Natural killer cell treated with Interleukin-12 subunit alpha and Interleukin-12 subunit beta and Interleukin-15 and Interleukin-18, amount 100 ng/mL, for 72 hours (primary cell): ENCODE results near the gene RUFY4. TPM values are rescaled to one million over a fixed set of nuclear protein-coding genes. Genes with fewer than 3 reads are reported as not detected.
"Not testable (repeated sequence)": the region's sequence is repeated elsewhere in the genome, so short reads cannot be mapped to it uniquely, and the experiment has no call there.

Experiments used
- ATAC-seq, 2 donors: fragments of 150-1000 bp; cut with Tn5 transposase in 1 of 2; sonication (Bioruptor Pico), chemical (Tn5 transposase) in 1 of 2; 2 replicates each; pipeline ENCODE4 v1.10.0; 2021
- DNase-seq: peaks from one replicate; pipeline ENCODE4 v3.0.0; 2022; ENCODE audit warnings: low spot score
- H3K27ac Mint-ChIP-seq, 2 donors: 1 replicate in 1 of 2; 2 replicates in 1 of 2; pipeline ENCODE4 v1.8.0; 2022; ENCODE audit warnings: mixed read lengths in 2 of 2, mild to moderate bottlenecking in 1 of 2, moderate library complexity in 1 of 2
- H3K27me3 Mint-ChIP-seq, 2 donors: 1 replicate in 1 of 2; 2 replicates in 1 of 2; pipeline ENCODE4 v1.8.0; 2022; ENCODE audit warnings: mixed read lengths in 2 of 2
- H3K36me3 Mint-ChIP-seq: one replicate; pipeline ENCODE4 v1.8.0; 2022; ENCODE audit warnings: mixed read lengths
- H3K4me1 Mint-ChIP-seq, 2 donors: 1 replicate in 1 of 2; 2 replicates in 1 of 2; pipeline ENCODE4 v1.8.0; 2022; ENCODE audit warnings: low read depth in 2 of 2, mixed read lengths in 2 of 2, mild to moderate bottlenecking in 1 of 2
- H3K4me3 Mint-ChIP-seq: one replicate; pipeline ENCODE4 v1.8.0; 2022; ENCODE audit warnings: mixed read lengths
- H3K9me3 Mint-ChIP-seq: 2 replicates; pipeline ENCODE4 v1.8.0; 2022; ENCODE audit warnings: mixed read lengths
- total RNA-seq, 2 donors: library from RNA; stranded (reverse); gene quantifications; one replicate each; pipeline ENCODE4 v1.2.3, GENCODE V29; 2022

RUFY4 gene
- total RNA-seq, 2 donors from 2014 or later = 0.86 TPM; not detected in 1

DNA sequence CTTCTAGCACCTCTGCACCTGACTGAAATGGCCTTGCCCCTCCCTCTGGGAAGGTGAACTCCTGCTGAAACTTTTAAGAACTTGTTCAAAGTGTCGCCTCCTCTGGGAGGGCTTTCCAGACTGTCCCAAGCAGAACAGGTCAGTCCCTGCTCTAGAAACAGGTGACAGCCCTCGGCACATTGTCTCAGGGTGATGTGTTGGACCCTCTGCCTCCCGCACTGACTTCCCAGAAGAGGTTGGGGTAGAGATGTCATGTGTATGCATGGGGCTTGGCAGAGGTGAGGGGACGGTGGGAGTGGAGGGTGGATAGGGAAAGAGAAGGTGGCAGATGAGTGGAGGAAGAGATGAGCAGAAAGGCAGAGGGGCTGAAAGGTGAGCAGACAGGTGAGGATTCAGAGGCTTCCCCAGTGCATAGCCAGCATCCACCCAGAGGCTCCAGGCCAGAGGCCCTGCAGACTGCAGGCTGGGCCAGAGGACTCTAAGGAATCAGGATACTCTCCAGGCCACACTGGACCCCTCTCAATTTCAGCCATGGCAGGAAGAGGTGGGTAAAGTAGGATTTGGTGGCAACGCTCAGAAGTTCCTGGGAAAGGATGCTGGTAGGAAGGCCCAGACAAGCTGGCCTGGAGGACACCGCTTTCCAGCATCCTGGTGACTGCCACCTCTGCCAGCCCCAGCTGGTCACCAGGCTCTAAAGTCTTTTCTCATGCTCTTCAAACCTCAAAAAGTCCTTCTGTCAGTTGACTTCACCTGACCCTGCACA lies 41.4 kb upstream of the RUFY4 start:
- DNase-seq = no peak
- Mint-ChIP-seq H3K36me3 (no peaks in the 10 kb centered on the region), H3K9me3 (no peaks in the 10 kb centered on the region), H3K4me3 (no peak overlapping the region), H3K4me1 (no peaks in the 10 kb centered on the region), H3K27me3 (no peaks in the 10 kb centered on the region), H3K27ac (no peak overlapping the region)
- no peak for ATAC-seq

DNA sequence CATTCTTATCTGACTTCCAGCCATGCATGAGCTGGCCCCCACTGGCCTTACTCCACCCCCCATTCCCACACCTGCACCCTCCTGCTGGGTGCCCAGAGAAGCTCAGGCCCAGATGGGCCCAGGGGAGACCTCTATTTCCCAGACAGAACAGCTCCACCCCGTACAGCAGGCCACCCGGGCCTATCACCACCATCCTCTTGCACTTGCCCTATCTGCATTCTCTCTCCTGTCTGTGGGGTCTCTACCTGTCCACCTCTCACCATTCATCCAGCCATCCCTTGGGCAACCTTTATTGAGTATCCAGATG lies 40.9 kb upstream of the RUFY4 start:
- no peak overlapping the region for H3K27ac Mint-ChIP-seq
- ATAC-seq (peak in 1 of 2 donors; percentile 8), DNase-seq (no peak)
- no peak overlapping the region for H3K4me3 Mint-ChIP-seq
- H3K9me3 Mint-ChIP-seq = no peaks in the 10 kb centered on the region
- no peaks in the 10 kb centered on the region for H3K27me3 Mint-ChIP-seq
- no peaks in the 10 kb centered on the region for H3K36me3 Mint-ChIP-seq
- H3K4me1 Mint-ChIP-seq = no peaks in the 10 kb centered on the region

DNA sequence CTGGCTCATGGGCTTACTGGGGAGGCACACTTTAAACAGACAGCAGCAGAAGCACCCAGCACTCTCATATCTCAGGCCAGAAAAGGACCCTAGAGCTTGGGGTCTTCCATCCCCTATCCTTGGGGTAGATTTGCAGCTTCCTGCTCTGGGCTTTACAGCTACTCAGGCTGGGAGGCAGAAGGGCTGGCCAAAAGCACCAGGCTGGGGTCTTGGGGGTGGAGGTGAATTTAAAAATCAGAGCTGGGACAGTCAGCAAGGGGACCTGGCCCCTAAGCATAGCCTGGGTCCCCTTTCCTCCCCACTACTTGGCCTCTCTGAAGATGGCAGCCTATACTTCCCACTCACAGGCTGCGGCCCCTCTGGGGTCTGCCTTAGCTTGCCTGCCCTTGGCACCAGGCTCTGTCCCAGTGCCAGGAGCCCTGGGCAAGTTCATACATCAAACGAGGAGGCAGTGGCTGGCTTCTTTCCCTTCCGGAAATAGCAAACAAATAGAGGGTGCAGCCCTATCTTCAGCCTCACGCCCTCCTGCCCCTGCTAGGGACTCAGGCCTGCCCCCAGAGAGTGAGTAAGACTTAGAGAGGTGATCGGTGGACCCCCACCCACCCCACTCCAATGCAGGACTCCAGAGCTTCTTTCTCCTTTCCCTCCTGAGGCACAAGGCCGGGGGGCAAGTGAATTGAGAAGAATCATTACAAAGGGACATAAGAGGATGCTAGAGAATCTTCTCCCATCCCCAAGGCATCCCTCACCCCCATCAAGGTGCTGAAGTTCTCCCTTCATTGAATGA lies 40.3 kb upstream of the RUFY4 start:
- Mint-ChIP-seq H3K27me3 (no peaks in the 10 kb centered on the region), H3K27ac (no peak overlapping the region), H3K4me1 (no peaks in the 10 kb centered on the region), H3K9me3 (no peaks in the 10 kb centered on the region), H3K4me3 (no peak overlapping the region), H3K36me3 (no peaks in the 10 kb centered on the region)
- DNase-seq = no peak
- ATAC-seq = no peak

DNA sequence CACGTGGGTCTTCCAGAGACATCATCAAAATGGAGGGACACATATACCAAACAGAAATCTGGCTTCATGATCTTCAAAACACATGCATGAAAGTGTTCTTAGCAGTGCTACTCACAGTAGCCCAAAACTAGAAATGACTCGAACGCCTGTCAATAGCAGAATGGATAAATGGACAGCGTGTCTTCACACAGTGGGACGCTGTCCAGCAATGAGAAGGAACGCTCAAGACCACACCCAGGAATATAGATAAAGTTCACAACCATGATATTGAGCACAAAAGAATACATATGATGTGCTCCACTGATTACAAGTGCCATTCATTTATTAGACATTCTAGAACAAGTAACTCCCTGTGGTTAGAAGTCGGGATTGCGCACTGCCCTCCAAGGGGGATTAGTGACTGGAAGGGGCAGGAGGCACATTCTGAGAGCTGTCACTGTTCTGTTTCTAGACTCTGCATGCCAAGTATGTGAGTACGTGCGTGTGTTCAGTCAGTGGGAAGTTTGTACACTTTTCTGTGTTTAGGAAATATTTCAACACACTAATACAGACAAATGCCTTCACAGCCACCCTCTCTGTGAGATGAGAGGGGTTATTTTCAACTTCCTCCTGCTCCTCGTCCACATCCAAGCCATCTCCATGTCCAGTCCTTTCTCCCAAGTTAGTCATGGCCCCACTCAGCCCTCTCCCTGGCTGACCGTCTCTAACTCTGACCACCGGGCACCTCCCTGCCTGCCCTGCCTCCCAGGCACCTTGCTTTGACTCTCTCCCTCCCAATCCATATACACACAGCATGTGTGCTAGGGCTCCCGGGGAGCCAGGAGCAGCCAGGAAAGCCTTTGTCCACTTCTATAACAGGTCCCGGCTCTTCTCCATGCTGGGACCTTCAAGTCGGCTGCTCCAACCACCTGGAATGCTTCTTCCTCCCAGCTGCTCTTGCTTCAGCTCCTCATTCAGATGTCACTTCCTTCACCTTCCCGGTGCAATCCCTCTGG lies 39.4 kb upstream of the RUFY4 start:
- Mint-ChIP-seq H3K4me1 (peaks cover 0 to 2% of the 10 kb centered on the region in 2 donors), H3K9me3 (no peaks in the 10 kb centered on the region), H3K27me3 (no peaks in the 10 kb centered on the region), H3K4me3 (no peak overlapping the region), H3K36me3 (no peaks in the 10 kb centered on the region), H3K27ac (no peak overlapping the region)
- DNase-seq (no peak), ATAC-seq (no peak)

DNA sequence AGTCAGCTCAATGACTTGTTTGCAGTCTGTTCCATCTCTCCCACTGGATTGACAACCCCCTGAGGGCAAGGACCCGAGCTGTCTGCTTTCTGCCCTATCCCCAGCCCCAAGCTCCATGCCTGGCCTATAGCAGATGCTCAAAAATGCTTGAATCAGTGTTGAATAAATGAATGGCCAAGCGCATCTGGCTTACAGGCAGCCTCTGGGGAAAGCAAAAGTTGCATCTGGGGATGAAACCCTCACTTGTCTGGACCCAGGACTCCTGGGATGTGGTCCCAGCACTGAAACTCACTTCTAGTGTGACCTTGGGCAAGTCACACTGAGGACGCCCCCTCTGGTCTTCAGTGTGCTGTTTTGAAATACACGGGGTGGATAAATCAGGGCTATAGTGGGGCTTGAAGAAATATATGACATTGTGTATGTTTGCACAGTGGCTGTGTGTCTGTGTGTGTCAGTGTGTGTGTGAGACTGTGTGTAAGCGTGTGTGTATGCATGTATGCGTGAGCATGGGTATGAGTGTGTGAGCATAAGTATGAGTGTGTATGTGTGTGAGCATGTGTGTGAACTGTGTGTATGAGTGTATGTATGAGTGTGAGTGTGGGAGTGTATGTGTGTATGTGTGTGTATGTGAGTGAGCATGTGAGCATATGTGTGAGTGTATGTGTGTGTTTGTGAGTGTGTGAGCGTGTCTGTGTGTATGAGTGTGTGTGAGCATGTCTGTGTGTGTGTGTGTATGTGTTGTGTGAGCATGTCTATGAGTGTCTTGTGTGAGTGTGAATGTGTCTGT lies 38.5 kb upstream of the RUFY4 start:
- DNase-seq (no peak), ATAC-seq (no peak)
- H3K36me3 Mint-ChIP-seq = no peaks in the 10 kb centered on the region
- no peaks in the 10 kb centered on the region for H3K9me3 Mint-ChIP-seq
- no peak overlapping the region for H3K27ac Mint-ChIP-seq
- peaks cover 0 to 2% of the 10 kb centered on the region in 2 donors for H3K4me1 Mint-ChIP-seq
- no peak overlapping the region for H3K4me3 Mint-ChIP-seq
- H3K27me3 Mint-ChIP-seq = no peaks in the 10 kb centered on the region

DNA sequence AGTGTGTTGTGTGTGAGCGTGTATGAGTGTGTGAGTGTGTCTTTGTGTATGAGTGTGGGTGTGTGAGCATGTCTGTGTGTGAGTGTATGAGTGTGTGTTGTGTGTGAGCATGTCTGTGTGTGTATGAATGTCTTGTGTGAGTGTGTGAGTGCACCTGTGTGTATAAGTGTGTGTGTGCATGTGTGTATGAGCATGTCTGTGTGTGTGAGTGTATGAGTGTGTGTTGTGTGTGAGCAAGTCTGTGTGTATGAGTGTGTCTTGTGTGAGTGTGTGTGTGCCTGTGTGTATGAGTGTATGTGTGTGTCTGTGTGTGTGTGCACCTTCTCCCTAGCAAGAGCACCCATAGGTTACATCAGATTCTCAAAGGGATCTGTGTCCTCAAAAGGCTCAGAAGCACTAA lies 37.8 kb upstream of the RUFY4 start:
- H3K27ac Mint-ChIP-seq = no peak overlapping the region
- H3K27me3 Mint-ChIP-seq = no peaks in the 10 kb centered on the region
- H3K9me3 Mint-ChIP-seq = no peaks in the 10 kb centered on the region
- DNase-seq (no peak), ATAC-seq (no peak)
- H3K4me3 Mint-ChIP-seq = no peak overlapping the region
- peaks cover under 1 to 4% of the 10 kb centered on the region in 2 donors for H3K4me1 Mint-ChIP-seq
- H3K36me3 Mint-ChIP-seq = no peaks in the 10 kb centered on the region

DNA sequence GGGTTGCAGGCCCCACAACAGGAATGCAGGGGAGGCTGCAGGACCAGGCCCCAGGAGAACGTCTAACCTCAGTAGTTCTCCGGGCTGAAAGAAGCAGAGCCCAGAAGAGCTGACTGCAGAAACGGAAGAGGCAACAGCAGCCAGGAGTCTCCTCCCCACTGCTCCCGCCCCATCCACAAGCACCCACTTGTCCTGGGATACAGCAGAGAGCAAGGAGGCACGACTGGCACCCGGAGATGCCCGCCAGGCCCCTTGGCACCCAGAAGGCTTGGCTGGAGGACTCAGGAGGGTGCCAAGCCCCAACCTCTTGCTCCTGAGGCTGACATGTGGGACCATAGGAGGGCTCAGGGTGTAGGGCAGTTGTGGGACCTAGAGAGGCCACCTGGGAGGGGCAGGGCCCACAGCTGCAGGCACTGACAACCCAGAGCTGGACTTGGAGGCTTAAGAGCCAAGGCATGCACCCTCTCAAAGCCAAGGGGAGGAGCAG lies 37.2 kb upstream of the RUFY4 start:
- Mint-ChIP-seq H3K27me3 (peaks cover 2 to 4% of the 10 kb centered on the region in 2 donors), H3K36me3 (no peaks in the 10 kb centered on the region), H3K4me3 (no peak overlapping the region), H3K4me1 (peaks cover 6 to 10% of the 10 kb centered on the region in 2 donors), H3K9me3 (no peaks in the 10 kb centered on the region), H3K27ac (no peak overlapping the region)
- ATAC-seq (no peak), DNase-seq (no peak)

DNA sequence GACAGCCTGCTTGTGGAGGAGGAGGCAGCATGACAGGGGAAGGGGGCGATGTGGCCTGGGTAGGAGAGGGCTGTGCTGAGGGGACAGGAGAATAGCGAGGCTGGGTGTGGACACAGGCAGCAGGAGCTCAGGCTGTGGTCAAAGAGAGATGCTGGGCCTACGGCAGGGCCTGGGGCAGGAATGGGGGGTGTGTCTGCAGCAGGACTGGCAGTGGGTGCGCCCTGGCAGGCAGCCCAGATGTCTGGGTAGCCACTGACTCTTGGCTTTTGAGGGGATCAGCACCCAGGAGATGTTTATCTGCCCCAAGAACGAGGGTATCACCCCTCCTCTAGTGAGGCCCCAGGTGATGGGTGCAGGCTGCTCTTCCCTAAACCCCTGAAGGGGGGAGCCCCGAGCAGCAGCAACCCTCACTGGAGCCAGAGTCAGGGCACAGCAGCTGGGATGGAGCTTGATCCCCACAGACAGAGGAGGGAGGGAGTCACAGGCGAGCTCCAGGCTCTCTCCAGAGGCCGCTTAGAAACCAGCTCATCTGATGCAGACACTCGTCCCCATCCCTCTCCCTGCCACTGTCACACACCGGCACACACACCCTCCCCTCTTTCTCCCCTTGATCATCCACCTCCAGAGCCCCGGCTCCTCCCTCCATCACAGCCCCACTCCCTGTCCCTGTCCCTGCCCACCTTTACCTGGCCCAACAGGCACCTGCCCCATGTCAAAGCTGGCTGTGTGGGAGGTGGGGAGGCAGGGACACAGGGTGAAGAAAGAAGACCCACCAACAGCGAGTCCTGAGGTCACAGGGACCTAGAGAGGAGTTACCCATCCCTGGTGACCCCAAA lies 36.5 kb upstream of the RUFY4 start:
- Mint-ChIP-seq H3K27me3 (peaks cover 2 to 5% of the 10 kb centered on the region in 2 donors), H3K4me3 (no peak overlapping the region), H3K4me1 (peaks cover 6 to 10% of the 10 kb centered on the region in 2 donors), H3K9me3 (no peaks in the 10 kb centered on the region), H3K27ac (no peak overlapping the region), H3K36me3 (no peaks in the 10 kb centered on the region)
- no peak for ATAC-seq
- no peak for DNase-seq

DNA sequence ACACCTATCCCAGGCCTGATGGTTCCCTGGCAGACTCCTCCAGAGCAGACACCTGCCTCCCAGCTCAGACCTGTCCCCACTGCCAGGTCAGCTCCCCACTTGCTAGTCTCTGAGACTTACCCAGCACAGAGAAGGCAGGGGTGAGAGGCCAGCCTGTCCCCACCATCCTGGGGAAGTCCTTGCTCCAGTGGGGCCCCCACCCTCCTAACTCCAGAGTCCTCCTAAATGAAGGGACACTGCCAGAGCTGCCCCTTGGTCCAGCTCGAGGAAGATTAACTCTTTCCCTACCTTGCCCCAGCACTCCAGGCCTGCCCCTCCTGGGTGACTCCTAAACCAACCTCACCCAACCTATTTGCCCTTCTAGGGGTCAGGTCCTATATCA lies 35.9 kb upstream of the RUFY4 start:
- Mint-ChIP-seq H3K36me3 (no peaks in the 10 kb centered on the region), H3K27ac (no peak overlapping the region), H3K4me3 (no peak overlapping the region), H3K4me1 (peaks cover 6 to 10% of the 10 kb centered on the region in 2 donors), H3K9me3 (no peaks in the 10 kb centered on the region), H3K27me3 (peaks cover 2 to 11% of the 10 kb centered on the region in 2 donors)
- no peak for ATAC-seq
- DNase-seq = no peak

DNA sequence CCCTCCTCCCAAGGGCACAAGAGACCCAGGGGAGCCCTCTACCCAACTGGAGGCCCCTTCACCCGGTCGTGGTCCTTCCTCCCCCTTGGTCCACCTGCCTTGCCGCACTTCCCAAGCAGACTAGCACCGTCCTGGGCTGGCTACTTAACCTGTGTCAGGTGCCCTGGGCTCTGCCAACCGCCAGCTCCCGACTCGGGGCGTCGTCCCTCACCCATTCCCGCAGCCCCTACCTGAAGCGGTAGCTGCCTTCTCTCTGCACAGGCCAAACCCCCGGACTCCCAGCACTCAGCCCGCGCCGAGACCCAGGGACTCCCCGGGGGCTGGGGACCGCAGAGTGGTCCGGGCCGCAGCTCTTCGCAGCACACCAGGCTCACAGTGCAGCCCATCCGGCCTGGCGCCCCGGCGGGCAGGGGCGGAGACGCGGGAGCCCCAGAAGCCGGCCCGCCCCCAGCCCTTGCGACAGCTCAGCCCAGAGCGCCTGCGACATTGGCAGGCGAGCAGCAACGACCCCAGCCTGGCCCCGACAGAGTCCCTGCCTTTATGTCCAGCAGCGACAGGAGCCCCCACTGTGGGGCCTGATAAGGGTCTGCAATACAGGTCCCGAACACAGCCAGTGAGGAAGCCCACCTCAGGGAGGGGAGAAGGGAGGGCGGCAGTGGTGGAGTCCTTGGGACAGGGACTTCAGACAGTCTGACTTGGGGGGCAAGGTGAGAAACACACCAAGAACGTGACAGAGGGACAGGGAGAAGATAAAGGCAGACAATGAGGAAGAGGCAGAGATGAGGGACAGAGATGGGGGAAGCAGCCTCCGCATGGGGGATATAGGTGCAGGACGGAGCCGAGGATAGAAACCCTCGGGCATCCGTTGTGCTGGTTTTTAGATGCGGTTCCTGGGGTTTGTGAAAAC lies 35.2 kb upstream of the RUFY4 start:
- Mint-ChIP-seq H3K36me3 (no peaks in the 10 kb centered on the region), H3K9me3 (no peaks in the 10 kb centered on the region), H3K27me3 (peaks cover 8 to 18% of the 10 kb centered on the region in 2 donors), H3K4me1 (peaks cover 10% of the 10 kb centered on the region in 2 donors), H3K27ac (no peak overlapping the region), H3K4me3 (peak overlapping the region; percentile 30)
- DNase-seq (no peak), ATAC-seq (peak; percentile 48 to 56)

DNA sequence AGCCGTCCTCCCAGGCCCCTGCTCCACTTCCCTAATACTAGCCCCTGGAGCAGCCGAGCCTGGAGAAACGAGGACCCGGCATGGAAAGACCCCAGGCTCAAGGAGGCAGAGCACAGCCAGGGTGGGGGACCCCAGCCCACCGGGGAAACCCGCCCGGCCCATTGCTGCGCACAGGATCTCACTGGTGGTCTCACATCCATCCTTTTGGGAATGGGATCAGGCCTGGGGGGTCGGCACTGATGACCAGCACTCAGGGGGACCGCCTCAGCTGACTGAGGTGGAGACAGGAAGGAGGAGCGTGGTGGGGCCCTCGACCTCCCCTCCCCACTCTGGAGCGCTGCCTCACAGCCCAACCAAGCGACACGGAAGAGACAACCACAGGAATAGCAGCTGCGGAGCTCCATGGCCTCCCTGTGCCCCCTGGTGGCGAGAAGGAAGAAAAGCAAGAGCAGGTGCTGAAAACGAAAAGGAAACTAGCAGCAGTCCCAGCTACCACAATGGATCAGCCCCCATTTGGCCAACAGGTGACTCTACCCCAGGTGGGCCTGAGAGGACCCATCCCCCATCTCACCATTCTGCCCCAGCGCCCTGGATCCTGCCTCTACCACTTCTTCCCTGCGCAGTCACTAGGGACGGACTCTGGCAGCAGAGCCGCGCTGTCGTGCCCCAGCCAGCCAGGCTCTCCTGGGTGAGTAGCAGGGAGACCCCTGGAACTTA lies 34.4 kb upstream of the RUFY4 start:
- Mint-ChIP-seq H3K4me3 (peak overlapping the region; percentile 30), H3K4me1 (peaks cover 10 to 12% of the 10 kb centered on the region in 2 donors), H3K27me3 (peaks cover 14 to 26% of the 10 kb centered on the region in 2 donors)
- not testable (repeated sequence) for H3K9me3 Mint-ChIP-seq, H3K27ac Mint-ChIP-seq, H3K36me3 Mint-ChIP-seq
- ATAC-seq = peak; percentile 79 to 86
- peak; percentile 76 for DNase-seq
